GM18511 (cell line): ENCODE measurements around the gene ACTR2.
"Not testable (repeated sequence)": the region's sequence is repeated elsewhere in the genome, so short reads cannot be mapped to it uniquely, and the experiment has no call there.

Source experiments
- ATAC-seq: cut with Tn5 transposase; IDR thresholded peaks from one replicate; pipeline ENCODE4 v1.9.1; 2021; ENCODE audit warnings: mild to moderate bottlenecking, moderate library complexity; ENCODE audit not compliant: unreplicated experiment

ACTR2 gene

GRCh38 chr2:65227456-65228262 is at the start of gene ACTR2:
ACTR2 (plus strand) TSS chr2:65227831; CDS start chr2:65227910, 79 bp downstream.
- peak; percentile 91 for ATAC-seq

- no peak for ATAC-seq
Observed at GRCh38 chr2:65182570-65182969, 45.1 kb upstream of the ACTR2 start.

- ATAC-seq, result not testable (repeated sequence)
Observed at GRCh38 chr2:65183406-65183805, 44.2 kb upstream of the ACTR2 start.

- ATAC-seq, result no peak
Observed at GRCh38 chr2:65185012-65185411, 42.6 kb upstream of the ACTR2 start.

- no peak for ATAC-seq
Observed at GRCh38 chr2:65186093-65186868, 41.4 kb upstream of the ACTR2 start.

GRCh38 chr2:65186872-65187851 is 40.5 kb upstream of the ACTR2 start:
- ATAC-seq, result peak; percentile 83

- no peak for ATAC-seq
Observed at GRCh38 chr2:65193446-65193845, 34.2 kb upstream of the ACTR2 start.

GRCh38 chr2:65198737-65199136 is 28.9 kb upstream of the ACTR2 start:
- ATAC-seq, result no peak

- no peak for ATAC-seq
Observed at GRCh38 chr2:65199166-65199565, 28.5 kb upstream of the ACTR2 start.

- ATAC-seq, result no peak
Observed at GRCh38 chr2:65199891-65200290, 27.7 kb upstream of the ACTR2 start.

- ATAC-seq, result no peak
Observed at GRCh38 chr2:65204461-65205210, 23.0 kb upstream of the ACTR2 start.

GRCh38 chr2:65212115-65212514 is 15.5 kb upstream of the ACTR2 start:
- no peak for ATAC-seq

GRCh38 chr2:65212619-65213018 is 15.0 kb upstream of the ACTR2 start:
- no peak for ATAC-seq

GRCh38 chr2:65213035-65213434 is 14.6 kb upstream of the ACTR2 start:
- ATAC-seq, result no peak

- no peak for ATAC-seq
Observed at GRCh38 chr2:65214361-65214760, 13.3 kb upstream of the ACTR2 start.

- ATAC-seq, result no peak
Observed at GRCh38 chr2:65214843-65215242, 12.8 kb upstream of the ACTR2 start.

GRCh38 chr2:65215946-65216345 is 11.7 kb upstream of the ACTR2 start:
- ATAC-seq, result no peak

- no peak for ATAC-seq
Observed at GRCh38 chr2:65220432-65221131, 7.0 kb upstream of the ACTR2 start.

GRCh38 chr2:65221275-65221674 is 6.4 kb upstream of the ACTR2 start:
- not testable (repeated sequence) for ATAC-seq
